ENCODE data around the gene VPS13A.
"Not testable (repeated sequence)": the region's sequence is repeated elsewhere in the genome, so short reads cannot be mapped to it uniquely, and the experiment has no call there.

Gene VPS13A

DNA sequence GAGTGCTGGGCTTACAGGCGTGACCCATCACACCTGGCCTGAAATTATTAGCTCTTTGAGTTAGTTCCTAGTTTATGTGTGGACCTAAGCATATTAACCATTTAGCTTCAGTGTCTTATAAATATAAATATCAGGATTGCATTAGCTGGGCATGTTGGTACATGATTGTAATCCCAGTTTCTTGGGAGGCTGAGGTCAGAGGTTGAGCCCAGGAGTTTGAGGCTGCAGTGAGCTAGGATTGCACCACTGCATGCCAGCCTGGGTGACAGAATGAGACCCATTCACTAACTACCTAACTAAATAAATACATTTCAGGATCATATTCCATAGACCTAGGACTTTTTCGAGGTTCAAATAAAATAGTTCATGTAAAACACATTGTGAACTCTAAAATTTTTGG lies 129.8 kb downstream of the VPS13A start:
- no peak overlapping the region for H3K27ac ChIP-seq (ENCODE audit: low read length)

GRCh38 chr9:77316058-77316457 lies 138.7 kb downstream of the VPS13A start:
- Histone ChIP-seq H3K9me3 (ENCODE audit: control insufficient read depth, low read depth, low read length) (no peaks in the 10 kb centered on the region), H3K27ac (ENCODE audit: low read length) (no peak overlapping the region), H3K36me3 (ENCODE audit: control insufficient read depth, low read depth, low read length) (peaks cover 17% of the 10 kb centered on the region)

More for the DNA sequence above, 129.8 kb downstream of the VPS13A start:
- no peaks in the 10 kb centered on the region for H3K9me3 ChIP-seq (ENCODE audit: control insufficient read depth, low read depth, low read length)
- no peaks in the 10 kb centered on the region for H3K4me1 ChIP-seq (ENCODE audit: control insufficient read depth, low read depth, low read length)
- no peaks in the 10 kb centered on the region for H3K27me3 ChIP-seq (ENCODE audit: control insufficient read depth, insufficient read depth, low read length)
- no peaks in the 10 kb centered on the region for H3K36me3 ChIP-seq (ENCODE audit: control insufficient read depth, low read depth, low read length)
- no peak overlapping the region for H3K9ac ChIP-seq (ENCODE audit: low read length)
- H3K4me3 ChIP-seq (ENCODE audit: low read length) = no peak overlapping the region

DNA sequence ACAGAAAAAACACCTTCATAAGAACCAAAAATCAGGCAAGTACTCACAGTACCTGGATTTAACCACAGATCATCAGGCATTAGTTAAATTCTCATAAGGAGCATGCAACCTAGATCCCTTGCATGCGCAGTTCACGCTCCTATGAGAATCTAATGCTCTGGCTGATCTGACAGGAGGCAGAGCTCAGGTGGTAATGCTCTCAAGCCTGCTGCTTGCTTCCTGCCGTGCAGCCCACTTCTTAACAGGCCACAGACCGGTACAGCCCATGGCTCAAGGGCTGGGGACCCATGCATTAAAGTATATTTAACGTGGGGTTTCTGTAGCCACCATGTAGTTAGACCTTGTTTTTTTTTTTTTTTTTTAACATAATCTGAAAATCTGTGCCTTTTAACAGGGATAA lies 147.7 kb downstream of the VPS13A start:
- Histone ChIP-seq H3K36me3 (ENCODE audit: control insufficient read depth, low read depth, low read length) (peaks cover 19% of the 10 kb centered on the region), H3K4me1 (ENCODE audit: control insufficient read depth, low read depth, low read length) (no peaks in the 10 kb centered on the region), H3K27ac (ENCODE audit: low read length) (no peak overlapping the region), H3K9me3 (ENCODE audit: control insufficient read depth, low read depth, low read length) (no peaks in the 10 kb centered on the region), H3K4me3 (ENCODE audit: low read length) (no peak overlapping the region), H3K9ac (ENCODE audit: low read length) (no peak overlapping the region), H3K27me3 (ENCODE audit: control insufficient read depth, insufficient read depth, low read length) (no peaks in the 10 kb centered on the region)

More at GRCh38 chr9:77316058-77316457, 138.7 kb downstream of the VPS13A start:
- no peak overlapping the region for H3K4me3 ChIP-seq (ENCODE audit: low read length)
- H3K4me1 ChIP-seq (ENCODE audit: control insufficient read depth, low read depth, low read length) = no peaks in the 10 kb centered on the region
- no peaks in the 10 kb centered on the region for H3K27me3 ChIP-seq (ENCODE audit: control insufficient read depth, insufficient read depth, low read length)
- no peak overlapping the region for H3K9ac ChIP-seq (ENCODE audit: low read length)

- Histone ChIP-seq H3K9ac (ENCODE audit: low read length) (no peak overlapping the region), H3K27ac (ENCODE audit: low read length) (no peak overlapping the region), H3K4me3 (ENCODE audit: low read length) (no peak overlapping the region), H3K36me3 (ENCODE audit: control insufficient read depth, low read depth, low read length) (peaks cover 13% of the 10 kb centered on the region), H3K9me3 (ENCODE audit: control insufficient read depth, low read depth, low read length) (no peaks in the 10 kb centered on the region), H3K4me1 (ENCODE audit: control insufficient read depth, low read depth, low read length) (no peaks in the 10 kb centered on the region), H3K27me3 (ENCODE audit: control insufficient read depth, insufficient read depth, low read length) (no peaks in the 10 kb centered on the region)
These were observed 150.8 kb downstream of the VPS13A start for GRCh38 chr9:77328102-77328501.

DNA sequence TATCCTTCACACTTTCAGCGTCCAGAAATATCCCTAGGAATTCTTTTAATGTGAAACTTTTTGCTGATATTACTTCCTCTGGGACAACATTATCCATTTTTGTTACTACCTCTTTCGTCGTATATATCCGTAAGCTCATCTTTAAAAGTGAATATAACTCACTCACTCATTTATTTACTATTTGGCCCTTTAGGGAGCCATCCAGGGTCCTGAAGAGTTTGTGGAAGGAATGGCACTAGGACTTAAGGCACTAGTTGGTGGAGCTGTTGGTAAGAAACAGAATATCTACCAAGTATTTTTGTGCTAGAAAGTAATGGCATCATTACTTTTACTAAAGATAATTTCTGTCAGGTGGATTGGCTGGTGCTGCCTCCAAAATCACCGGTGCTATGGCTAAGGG lies 192.7 kb downstream of the VPS13A start:
- Histone ChIP-seq H3K27ac (ENCODE audit: low read length) (no peak overlapping the region), H3K9me3 (ENCODE audit: control insufficient read depth, low read depth, low read length) (no peaks in the 10 kb centered on the region)

DNA sequence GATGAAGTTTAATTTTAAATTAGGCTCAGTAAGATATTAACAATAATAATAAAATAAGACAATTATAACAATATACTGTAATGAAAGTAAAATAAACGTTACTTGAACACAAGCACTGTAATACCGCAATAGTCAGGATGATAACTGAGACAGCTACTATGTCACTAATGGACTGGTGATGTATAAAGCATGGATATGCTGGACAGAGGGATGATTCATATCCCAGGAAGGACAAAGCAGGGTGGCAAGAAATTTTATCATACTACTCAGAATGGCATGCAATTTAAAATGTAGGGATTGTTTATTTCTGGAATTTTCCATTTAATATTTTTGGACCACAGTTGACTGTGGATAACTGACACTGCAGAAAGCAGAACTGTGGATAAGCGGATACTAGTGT lies 196.9 kb downstream of the VPS13A start:
- H3K4me3 ChIP-seq (ENCODE audit: low read length) = no peak overlapping the region
- no peak overlapping the region for H3K27ac ChIP-seq (ENCODE audit: low read length)
- H3K27me3 ChIP-seq (ENCODE audit: control insufficient read depth, insufficient read depth, low read length) = no peaks in the 10 kb centered on the region
- H3K9ac ChIP-seq (ENCODE audit: low read length) = no peak overlapping the region
- peaks cover 5% of the 10 kb centered on the region for H3K4me1 ChIP-seq (ENCODE audit: control insufficient read depth, low read depth, low read length)
- no peaks in the 10 kb centered on the region for H3K9me3 ChIP-seq (ENCODE audit: control insufficient read depth, low read depth, low read length)
- peaks cover 18% of the 10 kb centered on the region for H3K36me3 ChIP-seq (ENCODE audit: control insufficient read depth, low read depth, low read length)

More for the DNA sequence above, 192.7 kb downstream of the VPS13A start:
- Histone ChIP-seq H3K27me3 (ENCODE audit: control insufficient read depth, insufficient read depth, low read length) (no peaks in the 10 kb centered on the region), H3K36me3 (ENCODE audit: control insufficient read depth, low read depth, low read length) (peaks cover 28% of the 10 kb centered on the region), H3K4me1 (ENCODE audit: control insufficient read depth, low read depth, low read length) (no peaks in the 10 kb centered on the region), H3K9ac (ENCODE audit: low read length) (no peak overlapping the region), H3K4me3 (ENCODE audit: low read length) (no peak overlapping the region)

- Histone ChIP-seq H3K36me3 (ENCODE audit: control insufficient read depth, low read depth, low read length) (peaks cover 4% of the 10 kb centered on the region), H3K4me3 (ENCODE audit: low read length) (no peak overlapping the region), H3K27ac (ENCODE audit: low read length) (no peak overlapping the region), H3K4me1 (ENCODE audit: control insufficient read depth, low read depth, low read length) (peaks cover 5% of the 10 kb centered on the region), H3K9me3 (ENCODE audit: control insufficient read depth, low read depth, low read length) (no peaks in the 10 kb centered on the region), H3K9ac (ENCODE audit: low read length) (no peak overlapping the region), H3K27me3 (ENCODE audit: control insufficient read depth, insufficient read depth, low read length) (no peaks in the 10 kb centered on the region)
These were observed 198.7 kb downstream of the VPS13A start for GRCh38 chr9:77375956-77376532.

DNA sequence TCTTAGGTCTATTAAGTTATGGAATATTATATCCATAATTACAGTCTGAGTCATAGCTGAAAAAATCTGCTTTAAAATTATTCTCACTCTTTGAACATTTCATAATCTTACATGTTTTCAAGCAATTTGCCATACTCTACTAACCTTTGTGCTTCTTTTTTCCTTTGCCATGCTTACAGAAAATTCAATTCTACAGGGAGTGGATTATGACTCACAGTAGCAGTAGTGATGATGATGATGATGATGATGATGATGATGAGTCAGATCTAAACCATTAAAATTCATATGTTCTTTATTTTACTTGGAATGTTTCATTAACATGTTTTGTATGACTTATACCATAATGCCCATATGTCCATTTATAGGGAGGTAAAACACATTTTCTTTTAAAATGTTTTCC lies 207.1 kb downstream of the VPS13A start:
- H3K27me3 ChIP-seq (ENCODE audit: control insufficient read depth, insufficient read depth, low read length) = no peaks in the 10 kb centered on the region
- no peaks in the 10 kb centered on the region for H3K4me1 ChIP-seq (ENCODE audit: control insufficient read depth, low read depth, low read length)
- H3K9ac ChIP-seq (ENCODE audit: low read length) = no peak overlapping the region
- no peak overlapping the region for H3K27ac ChIP-seq (ENCODE audit: low read length)
- H3K9me3 ChIP-seq (ENCODE audit: control insufficient read depth, low read depth, low read length) = no peaks in the 10 kb centered on the region
- peaks cover 6% of the 10 kb centered on the region for H3K36me3 ChIP-seq (ENCODE audit: control insufficient read depth, low read depth, low read length)
- no peak overlapping the region for H3K4me3 ChIP-seq (ENCODE audit: low read length)

DNA sequence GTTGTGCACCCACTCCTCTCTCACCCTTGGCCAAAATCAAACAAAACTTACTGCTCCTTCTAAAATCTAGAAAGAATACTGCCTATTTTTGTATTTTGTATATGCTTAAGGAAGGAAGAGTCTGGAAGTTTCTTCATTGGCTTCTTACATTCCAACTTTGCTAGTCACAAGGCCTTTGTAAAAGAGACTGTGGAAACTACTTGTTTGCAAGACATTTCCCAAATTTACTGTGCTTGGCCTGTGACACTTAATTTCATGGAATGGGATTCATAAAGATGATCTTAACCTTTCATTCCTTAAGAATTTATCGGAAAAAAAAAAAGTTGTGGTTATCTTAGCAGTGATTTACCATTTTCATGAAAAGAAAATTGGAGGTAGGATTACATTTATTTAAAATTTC lies 208.9 kb downstream of the VPS13A start:
- Histone ChIP-seq H3K4me3 (ENCODE audit: low read length) (no peak overlapping the region), H3K4me1 (ENCODE audit: control insufficient read depth, low read depth, low read length) (no peaks in the 10 kb centered on the region), H3K27ac (ENCODE audit: low read length) (no peak overlapping the region), H3K9ac (ENCODE audit: low read length) (no peak overlapping the region), H3K9me3 (ENCODE audit: control insufficient read depth, low read depth, low read length) (no peaks in the 10 kb centered on the region), H3K36me3 (ENCODE audit: control insufficient read depth, low read depth, low read length) (peaks cover 6% of the 10 kb centered on the region), H3K27me3 (ENCODE audit: control insufficient read depth, insufficient read depth, low read length) (no peaks in the 10 kb centered on the region)

DNA sequence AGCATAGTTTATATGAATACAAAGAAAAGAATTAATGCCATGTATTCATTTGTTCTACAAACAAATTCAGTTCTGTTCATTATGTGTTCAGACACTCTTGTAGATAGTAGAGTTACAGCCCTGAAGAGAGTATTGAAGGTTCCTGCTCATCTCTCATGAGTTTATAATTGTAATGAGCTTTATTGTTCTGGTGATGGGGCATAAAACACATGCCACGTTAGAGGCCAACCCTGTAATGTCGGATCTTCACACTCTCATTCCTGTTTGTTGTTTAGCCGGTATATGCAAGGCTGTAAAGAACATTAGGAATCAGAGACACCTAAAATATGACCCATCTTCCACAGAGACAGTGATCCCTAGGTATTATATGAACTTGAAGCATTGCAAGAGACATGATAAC lies 214.5 kb downstream of the VPS13A start:
- H3K27ac ChIP-seq (ENCODE audit: low read length) = no peak overlapping the region
- no peaks in the 10 kb centered on the region for H3K27me3 ChIP-seq (ENCODE audit: control insufficient read depth, insufficient read depth, low read length)
- no peak overlapping the region for H3K4me3 ChIP-seq (ENCODE audit: low read length)
- no peaks in the 10 kb centered on the region for H3K36me3 ChIP-seq (ENCODE audit: control insufficient read depth, low read depth, low read length)
- H3K4me1 ChIP-seq (ENCODE audit: control insufficient read depth, low read depth, low read length) = no peaks in the 10 kb centered on the region
- H3K9ac ChIP-seq (ENCODE audit: low read length) = no peak overlapping the region
- no peaks in the 10 kb centered on the region for H3K9me3 ChIP-seq (ENCODE audit: control insufficient read depth, low read depth, low read length)

GRCh38 chr9:77392328-77392727 lies 215.0 kb downstream of the VPS13A start:
- no peaks in the 10 kb centered on the region for H3K27me3 ChIP-seq (ENCODE audit: control insufficient read depth, insufficient read depth, low read length)
- no peak overlapping the region for H3K27ac ChIP-seq (ENCODE audit: low read length)
- no peaks in the 10 kb centered on the region for H3K9me3 ChIP-seq (ENCODE audit: control insufficient read depth, low read depth, low read length)
- H3K4me3 ChIP-seq (ENCODE audit: low read length) = no peak overlapping the region
- no peaks in the 10 kb centered on the region for H3K36me3 ChIP-seq (ENCODE audit: control insufficient read depth, low read depth, low read length)
- no peaks in the 10 kb centered on the region for H3K4me1 ChIP-seq (ENCODE audit: control insufficient read depth, low read depth, low read length)
- H3K9ac ChIP-seq (ENCODE audit: low read length) = no peak overlapping the region

DNA sequence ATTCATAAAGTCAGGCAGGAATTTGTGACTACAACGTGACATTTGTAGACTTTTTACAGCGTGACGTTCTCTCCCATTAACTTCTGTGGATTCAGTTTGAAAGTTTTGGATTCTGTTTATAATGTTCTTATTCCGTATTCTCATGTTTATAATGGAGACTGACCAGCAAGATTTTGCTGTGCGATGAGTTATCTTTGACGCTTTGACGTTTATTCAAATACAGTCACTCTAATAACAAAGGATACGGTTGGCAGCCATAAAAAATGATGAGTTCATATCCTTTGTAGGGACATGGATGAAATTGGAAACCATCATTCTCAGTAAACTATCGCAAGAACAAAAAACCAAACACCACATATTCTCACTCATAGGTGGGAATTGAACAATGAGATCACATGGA lies 221.2 kb downstream of the VPS13A start:
- H3K36me3 ChIP-seq (ENCODE audit: control insufficient read depth, low read depth, low read length); H3K9me3 ChIP-seq (ENCODE audit: control insufficient read depth, low read depth, low read length); H3K27me3 ChIP-seq (ENCODE audit: control insufficient read depth, insufficient read depth, low read length); H3K9ac ChIP-seq (ENCODE audit: low read length); H3K4me3 ChIP-seq (ENCODE audit: low read length); H3K27ac ChIP-seq (ENCODE audit: low read length); H3K4me1 ChIP-seq (ENCODE audit: control insufficient read depth, low read depth, low read length): not testable (repeated sequence)

Data from iPS-18a (cell line).